ENCODE results near the gene PXDN.

Gene PXDN

DNA sequence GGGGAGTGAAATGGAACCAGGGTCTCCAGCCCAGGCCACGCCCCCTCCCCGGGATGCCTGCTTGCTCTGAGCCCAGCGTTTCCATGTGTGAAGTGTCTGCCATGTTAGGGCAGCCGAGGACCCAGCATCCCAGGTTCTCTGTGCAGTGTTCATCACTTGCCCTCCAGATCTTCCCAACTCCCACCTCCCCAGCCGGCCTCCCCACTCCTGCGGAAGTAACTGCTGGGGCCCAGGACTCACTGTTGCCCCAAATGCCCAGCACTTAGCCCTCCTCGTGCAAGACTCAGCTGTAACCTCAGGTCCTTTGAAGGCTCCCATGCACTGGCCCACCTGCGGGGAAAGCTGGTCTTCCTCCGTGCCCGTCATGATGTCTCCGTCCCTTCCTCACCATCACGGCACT, 9.7 kb upstream of the PXDN start:
- DNase-seq (ENCODE audit: low read depth): no peak

DNA sequence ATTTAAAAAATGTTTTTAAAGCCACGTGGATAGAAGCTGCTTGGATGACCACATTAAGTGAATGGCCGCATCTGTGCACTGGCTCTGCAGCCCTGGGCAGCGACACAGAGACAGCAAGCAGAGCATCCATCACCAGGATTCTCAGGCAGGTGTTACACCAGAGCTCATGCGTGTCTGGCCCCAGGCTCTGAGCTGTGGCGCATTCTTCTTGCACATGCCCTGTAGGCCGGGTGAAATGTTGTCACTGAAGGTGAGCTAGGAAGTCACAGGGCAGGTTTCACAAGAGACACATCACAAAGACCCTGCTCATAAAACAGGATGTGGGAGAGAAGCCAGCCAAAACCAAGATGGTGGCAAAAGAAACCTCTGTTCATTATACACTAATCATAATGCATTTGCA, 8.4 kb upstream of the PXDN start:
- no peak for DNase-seq (ENCODE audit: low read depth)

DNA sequence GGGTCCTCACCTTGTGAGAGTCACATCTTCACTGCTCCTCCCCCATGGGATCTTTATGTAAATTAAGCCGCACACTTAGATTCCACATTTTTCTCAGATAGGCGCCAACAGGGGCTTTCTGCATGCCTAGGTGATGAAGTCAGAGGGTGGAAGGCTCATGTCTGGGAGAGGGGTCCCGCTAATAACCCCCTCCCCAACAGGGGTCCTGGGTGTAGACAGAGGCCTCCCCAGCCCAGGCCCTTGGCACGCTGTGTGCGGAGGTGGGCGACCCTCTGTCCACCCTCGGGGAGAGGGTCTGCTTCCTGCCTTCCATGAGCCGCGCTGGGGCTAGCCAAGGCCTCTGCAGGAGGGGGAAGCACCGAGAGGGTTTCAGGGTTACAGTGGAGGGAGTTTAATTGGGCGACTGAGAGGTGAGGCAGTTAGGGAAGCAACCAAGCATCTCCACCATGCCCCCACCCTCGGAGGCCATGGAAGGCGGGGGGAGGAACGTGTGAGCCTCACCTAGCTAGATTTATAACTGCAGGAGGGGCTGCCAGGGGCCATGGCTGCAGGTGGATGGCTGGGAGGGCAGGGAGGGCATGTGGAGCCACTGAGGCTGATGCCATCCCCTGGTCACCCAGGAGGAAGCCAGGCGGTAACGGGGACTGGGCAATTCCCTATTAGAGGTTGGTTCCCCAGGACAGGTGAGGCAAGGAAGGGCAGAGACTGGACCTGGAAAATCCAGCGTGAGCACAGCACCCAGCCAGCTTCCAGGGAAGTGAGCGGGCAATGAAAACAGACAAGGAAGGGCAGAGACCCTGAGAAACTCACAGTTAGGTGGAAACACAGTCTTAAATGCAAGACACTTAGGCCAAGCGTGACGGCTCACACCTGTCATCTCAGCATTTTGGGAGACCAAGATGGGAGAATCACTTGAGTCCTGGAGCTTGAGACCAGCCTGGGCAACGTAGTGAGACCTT, 7.7 kb upstream of the PXDN start:
- DNase-seq (ENCODE audit: low read depth): no peak

DNA sequence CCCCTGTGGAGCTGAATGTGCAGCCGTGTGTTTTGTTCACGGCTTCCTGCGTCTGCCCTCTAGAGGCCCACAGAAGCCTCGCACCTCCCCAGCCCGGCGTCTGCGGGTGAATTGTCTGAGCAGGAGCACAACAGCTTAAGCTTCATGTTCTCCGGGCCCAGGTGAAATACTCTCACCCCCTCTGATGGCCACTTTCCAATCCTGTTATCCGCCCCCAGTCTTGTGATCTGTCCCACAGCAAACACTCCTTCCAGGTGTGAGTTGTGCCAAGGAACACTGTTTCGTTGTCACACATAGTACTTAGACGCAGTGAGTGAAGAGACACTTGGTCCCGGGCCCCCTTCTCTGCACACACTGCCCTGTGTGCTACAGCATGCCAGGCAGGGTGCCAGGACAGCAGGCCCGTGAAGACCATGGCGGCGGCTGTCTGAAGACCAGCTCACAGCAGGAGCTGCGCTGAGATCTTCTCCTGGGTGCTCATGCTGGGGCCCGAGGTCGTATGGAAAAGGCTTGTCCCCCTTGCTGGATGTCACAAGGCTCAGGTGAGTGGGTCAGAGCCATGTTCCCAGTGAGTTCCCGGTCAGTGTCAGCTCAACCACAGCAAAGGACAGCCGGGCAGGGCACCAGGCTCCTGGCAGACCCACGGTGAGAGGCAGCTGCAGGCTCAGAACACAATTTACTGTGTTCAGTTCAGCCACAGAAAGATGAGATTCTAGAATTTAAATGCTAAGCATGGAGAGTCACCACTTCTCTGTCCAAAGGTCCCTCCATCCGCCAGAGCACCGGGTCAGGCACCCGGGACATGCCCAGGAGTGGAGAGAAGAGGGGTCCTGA, 6.8 kb upstream of the PXDN start:
- no peak for DNase-seq (ENCODE audit: low read depth)

GRCh38 chr2:1750270-1750932, 6.1 kb upstream of the PXDN start:
- no peak for DNase-seq (ENCODE audit: low read depth)

GRCh38 chr2:1749489-1750119, 5.3 kb upstream of the PXDN start:
- DNase-seq (ENCODE audit: low read depth): no peak

- DNase-seq (ENCODE audit: low read depth): no peak
These were observed 4.6 kb upstream of the PXDN start for GRCh38 chr2:1748741-1749488.

GRCh38 chr2:1748176-1748740, 3.9 kb upstream of the PXDN start:
- DNase-seq (ENCODE audit: low read depth): no peak

DNA sequence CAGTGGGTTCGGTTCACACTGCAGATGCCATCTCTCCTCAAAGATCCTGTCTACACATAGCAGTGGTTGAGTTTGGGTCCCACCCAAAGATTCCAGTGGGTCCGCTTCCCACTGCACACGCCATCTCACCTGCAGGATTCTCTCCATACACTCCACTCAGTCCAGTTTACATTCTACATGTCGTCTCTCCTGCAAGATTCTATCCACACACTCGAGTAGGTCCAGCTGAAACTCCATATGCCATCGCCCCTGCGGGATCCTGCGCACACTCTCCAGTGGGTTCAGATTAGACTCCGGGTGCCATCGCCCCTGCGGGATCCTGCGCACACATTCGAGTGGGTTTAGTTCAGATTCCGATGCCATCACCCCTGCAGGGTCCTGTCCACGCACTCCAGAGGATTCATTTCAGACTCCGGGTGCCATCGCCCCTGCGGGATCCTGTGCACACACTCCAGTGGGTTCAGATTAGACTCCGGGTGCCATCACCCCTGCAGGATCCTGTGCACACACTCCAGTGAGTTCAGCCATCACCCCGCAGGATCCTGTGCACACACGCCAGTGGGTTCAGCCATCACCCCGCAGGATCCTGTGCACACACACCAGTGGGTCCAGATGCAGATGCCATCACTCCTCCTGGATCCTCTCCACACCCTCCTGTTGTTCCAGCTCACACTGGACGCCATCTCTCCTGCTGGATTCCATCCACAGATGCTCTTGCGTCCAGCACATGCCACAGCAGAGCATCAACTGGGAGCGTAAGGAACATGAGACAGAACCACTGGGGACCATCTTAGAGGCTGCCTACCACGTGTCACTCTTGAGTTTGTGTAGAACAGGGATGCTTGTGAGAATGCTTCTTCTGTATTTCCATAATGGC, 3.0 kb upstream of the PXDN start:
- DNase-seq (ENCODE audit: low read depth): no peak

GRCh38 chr2:1746174-1747064, 2.1 kb upstream of the PXDN start:
- DNase-seq (ENCODE audit: low read depth): no peak

DNA sequence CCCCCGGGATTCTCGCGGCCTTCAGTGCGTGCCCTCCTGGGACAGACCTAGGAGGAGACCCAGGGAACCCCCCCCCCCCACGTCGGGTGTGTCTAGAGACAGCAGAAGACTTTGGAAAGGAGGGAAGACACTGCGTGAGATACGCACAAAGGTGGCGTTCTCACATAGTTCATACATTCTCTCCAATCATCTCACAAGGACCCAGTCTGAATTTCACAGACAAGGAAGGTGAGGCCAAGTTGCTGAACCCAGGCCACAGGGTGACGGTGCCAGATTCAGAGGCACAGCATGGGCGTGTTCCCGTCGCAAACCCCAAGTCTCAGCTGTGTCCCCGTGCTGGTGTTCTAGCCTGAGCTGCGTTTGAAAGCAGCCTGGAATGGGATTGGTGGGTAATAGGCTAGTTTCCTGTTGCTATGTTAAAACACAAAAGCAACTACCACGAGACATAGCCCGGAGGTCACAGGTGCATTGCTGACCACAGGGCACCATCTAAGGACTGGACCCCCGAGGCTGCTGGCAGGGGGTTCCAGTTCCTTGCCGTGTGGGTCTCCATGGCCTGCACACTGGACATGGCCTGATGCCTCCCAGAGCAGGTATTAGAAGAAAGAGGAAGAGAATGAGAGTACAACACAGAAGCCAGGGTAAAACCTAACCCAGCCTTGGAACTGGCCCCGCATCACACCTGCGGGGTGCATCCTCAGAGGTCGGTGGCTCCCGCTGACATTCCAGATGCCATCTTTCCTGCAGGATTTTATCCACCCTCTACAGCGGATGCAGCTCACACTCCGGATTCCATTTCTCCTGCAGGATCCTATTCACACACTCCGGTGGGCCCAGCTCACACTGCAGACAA, 1.1 kb upstream of the PXDN start:
- DNase-seq (ENCODE audit: low read depth): no peak

- no peak for DNase-seq (ENCODE audit: low read depth)
These were observed 217 bp downstream of the PXDN start for GRCh38 chr2:1744151-1744445.

DNA sequence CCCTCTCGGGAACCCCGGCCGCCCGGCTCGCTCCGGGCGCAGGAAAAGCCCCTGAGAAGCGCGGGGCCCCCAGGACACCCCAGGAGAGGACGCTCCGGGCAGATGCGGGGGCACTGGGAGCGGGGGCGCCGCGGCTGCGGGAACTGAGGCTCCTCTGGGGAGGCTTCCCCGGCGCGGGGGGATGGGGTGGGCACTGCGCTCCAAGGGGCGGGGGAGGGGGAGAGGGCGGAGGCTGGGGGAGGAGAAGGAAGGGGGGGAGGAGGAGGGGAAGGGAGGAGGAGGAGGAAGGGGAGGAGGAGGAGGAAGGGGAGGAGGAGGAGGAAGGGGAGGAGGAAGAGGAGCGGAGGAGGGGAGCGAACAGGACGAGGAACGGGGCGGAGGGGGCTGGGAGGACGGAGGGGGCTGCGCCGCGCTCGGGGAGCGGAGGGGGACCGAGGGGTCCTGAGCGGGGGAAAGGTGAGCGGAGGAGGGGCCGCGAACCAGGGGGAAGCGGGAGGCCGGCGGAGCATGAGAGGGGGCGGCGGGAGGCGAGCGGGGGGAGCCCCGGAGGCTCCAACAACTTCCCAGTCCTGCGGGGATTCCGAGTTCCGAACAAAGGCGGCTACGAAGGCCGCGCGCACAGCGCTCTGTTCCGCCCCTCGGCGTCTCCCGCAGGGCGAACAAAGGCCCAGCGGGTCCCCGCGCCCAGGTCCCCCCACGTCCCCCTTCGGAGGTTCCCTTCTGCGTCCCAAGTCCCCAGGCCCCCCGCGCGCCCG, 742 bp downstream of the PXDN start:
- no peak for DNase-seq (ENCODE audit: low read depth)

DNA sequence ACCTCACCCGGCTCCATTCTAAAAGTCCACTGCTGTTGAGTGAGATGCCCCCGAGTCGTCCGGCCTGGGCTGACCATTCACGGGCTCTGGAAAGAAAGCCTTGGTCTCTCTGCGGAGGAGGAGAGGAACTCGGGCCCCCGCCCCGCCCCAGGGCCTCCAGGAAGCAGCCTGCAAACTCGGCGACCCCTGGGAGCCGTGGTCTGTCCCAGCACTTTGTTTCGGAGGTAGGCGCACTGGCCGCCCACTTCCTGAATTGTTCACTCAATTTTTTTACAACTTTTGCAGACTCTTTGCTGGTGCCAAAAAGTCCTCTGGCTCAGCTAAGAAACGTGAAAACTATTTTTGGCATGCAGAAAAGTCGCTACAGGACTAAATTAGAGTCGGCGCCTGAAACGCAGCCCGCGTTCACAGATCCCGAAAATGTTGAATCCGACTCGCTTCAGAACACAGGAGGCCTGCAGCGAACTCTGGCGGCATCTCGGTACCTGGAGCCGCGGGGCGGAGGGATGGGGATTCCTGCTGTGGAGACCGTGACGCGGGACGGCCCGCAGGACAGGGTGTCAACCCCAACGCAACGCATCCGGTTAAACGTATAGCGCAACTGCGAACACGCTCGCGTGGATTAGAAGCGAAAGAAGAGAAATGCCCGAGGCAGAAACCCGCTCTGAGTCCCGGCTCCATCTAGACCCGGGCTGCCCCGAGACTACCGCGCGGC, 1.5 kb downstream of the PXDN start:
- DNase-seq (ENCODE audit: low read depth): peak; percentile 64

DNA sequence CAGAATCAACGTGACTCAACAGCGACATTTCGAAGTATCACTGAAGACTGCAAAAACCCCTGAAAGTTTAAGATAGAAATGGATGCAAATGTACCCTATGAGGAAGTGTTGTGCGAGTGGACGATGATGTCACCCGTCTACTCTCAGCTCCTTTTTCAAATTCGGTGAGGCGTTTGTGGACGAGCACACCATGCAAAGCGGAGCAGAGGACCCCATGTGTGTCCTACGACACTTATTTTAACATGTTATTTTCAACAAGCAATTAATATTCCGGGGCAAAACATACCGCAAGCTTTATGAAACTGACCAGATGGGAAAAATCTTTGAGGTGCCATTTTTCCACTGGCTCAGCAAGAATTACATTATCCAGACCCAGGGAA, 2.0 kb downstream of the PXDN start:
- no peak for DNase-seq (ENCODE audit: low read depth)

- no peak for DNase-seq (ENCODE audit: low read depth)
These were observed 2.5 kb downstream of the PXDN start for GRCh38 chr2:1741851-1742250.

Measured in non-pigmented ciliary epithelial cell (primary cell).